ENCODE measurements around the gene GMDS. TPM values are rescaled to one million over a fixed set of nuclear protein-coding genes. Genes with fewer than 3 reads are reported as not detected.

GMDS gene
- total and polyA plus RNA-seq, 2 donors (not counting 1 experiment from before 2014, with no cell fraction given): 11.5 to 16.4 TPM

DNA sequence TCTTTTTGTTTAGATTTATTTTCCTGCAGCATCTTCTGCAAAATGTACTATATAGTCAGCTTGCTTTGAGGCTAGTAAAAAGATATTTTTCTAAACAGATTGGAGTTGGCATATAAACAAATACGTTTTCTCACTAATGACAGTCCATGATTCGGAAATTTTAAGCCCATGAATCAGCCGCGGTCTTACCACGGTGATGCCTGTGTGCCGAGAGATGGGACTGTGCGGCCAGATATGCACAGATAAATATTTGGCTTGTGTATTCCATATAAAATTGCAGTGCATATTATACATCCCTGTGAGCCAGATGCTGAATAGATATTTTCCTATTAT, 632.5 kb downstream of the GMDS start:
- Histone ChIP-seq H3K4me3 (ENCODE audit: control extremely low read depth in 1 of 5, extremely low read depth in 1 of 5, insufficient read depth in 1 of 5, low read depth in 2 of 5, low read length in 4 of 5) (no peak overlapping the region), H2AFZ (ENCODE audit: insufficient read depth, low read depth, low read length, poor library complexity, severe bottlenecking) (no peak overlapping the region), H3K79me2 (ENCODE audit: control insufficient read depth, insufficient read depth, low read length) (no peaks in the 10 kb centered on the region), H3K27me3 (replicated peaks in 1 of 4; ENCODE audit: control extremely low read depth in 1 of 4, control insufficient read depth in 3 of 4, insufficient read depth in 4 of 4, low read length in 3 of 4) (peaks cover 0 to 70% (median 49%) of the 10 kb centered on the region in 4 experiments), H3K9me3 (ENCODE audit: control extremely low read depth in 1 of 3, control insufficient read depth in 2 of 3, insufficient read depth in 1 of 3, low read length in 2 of 3) (peaks cover 0 to 42% (median 9%) of the 10 kb centered on the region in 3 donors), H3K9ac (ENCODE audit: low read length) (no peak overlapping the region), H4K20me1 (ENCODE audit: control insufficient read depth, insufficient read depth, low read length, poor library complexity, severe bottlenecking) (peaks cover 7% of the 10 kb centered on the region), H3K27ac (ENCODE audit: low read length in 2 of 2) (no peak overlapping the region), H3K4me2 (replicated peaks; ENCODE audit: low read depth, low read length, poor library complexity, severe bottlenecking) (no peak overlapping the region), H3K36me3 (replicated peaks in 1 of 2; ENCODE audit: control extremely low read depth in 1 of 2, control insufficient read depth in 1 of 2, extremely low read depth in 1 of 2, insufficient read depth in 2 of 2, low read length in 1 of 2) (no peaks in the 10 kb centered on the region), H3K4me1 (ENCODE audit: control insufficient read depth in 2 of 2, insufficient read depth in 2 of 2, low read length in 2 of 2) (peaks cover 42 to 48% of the 10 kb centered on the region in 2 donors)
- H3K4me3 Mint-ChIP-seq: no peak overlapping the region
- intact Hi-C loops (cut with micrococcal nuclease): loop anchor here (5.0 kb wide), 1 partner anchor 226 kb away; the partner anchor contains the start of gene FOXF2
- ChIA-PET POLR2A (no interaction called here), CTCF (no interaction called here)
- DNase-seq (no peak), ATAC-seq (ENCODE audit: low read depth) (no peak)
- peaks cover 27% of the 10 kb centered on the region for H3K4me1 Mint-ChIP-seq
- H3K9me3 Mint-ChIP-seq (ENCODE audit: insufficient read depth): no peaks in the 10 kb centered on the region
- WGBS (ENCODE audit: insufficient coverage): no CpG with 5 or more reads among the region's 7 CpGs
- TF ChIP-seq, protein P1, sequence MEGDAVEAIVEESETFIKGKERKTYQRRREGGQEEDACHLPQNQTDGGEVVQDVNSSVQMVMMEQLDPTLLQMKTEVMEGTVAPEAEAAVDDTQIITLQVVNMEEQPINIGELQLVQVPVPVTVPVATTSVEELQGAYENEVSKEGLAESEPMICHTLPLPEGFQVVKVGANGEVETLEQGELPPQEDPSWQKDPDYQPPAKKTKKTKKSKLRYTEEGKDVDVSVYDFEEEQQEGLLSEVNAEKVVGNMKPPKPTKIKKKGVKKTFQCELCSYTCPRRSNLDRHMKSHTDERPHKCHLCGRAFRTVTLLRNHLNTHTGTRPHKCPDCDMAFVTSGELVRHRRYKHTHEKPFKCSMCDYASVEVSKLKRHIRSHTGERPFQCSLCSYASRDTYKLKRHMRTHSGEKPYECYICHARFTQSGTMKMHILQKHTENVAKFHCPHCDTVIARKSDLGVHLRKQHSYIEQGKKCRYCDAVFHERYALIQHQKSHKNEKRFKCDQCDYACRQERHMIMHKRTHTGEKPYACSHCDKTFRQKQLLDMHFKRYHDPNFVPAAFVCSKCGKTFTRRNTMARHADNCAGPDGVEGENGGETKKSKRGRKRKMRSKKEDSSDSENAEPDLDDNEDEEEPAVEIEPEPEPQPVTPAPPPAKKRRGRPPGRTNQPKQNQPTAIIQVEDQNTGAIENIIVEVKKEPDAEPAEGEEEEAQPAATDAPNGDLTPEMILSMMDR (IDR thresholded peaks at IDR 0.05): no peak
- TF ChIP-seq EZH2 (IDR thresholded peaks at IDR 0.05; ENCODE audit: borderline replicate concordance, insufficient read depth, low read depth, low read length, poor library complexity, severe bottlenecking): peak; percentile 72
- peaks cover 53% of the 10 kb centered on the region for H3K27me3 Mint-ChIP-seq
- no peak overlapping the region for H3K27ac Mint-ChIP-seq

DNA sequence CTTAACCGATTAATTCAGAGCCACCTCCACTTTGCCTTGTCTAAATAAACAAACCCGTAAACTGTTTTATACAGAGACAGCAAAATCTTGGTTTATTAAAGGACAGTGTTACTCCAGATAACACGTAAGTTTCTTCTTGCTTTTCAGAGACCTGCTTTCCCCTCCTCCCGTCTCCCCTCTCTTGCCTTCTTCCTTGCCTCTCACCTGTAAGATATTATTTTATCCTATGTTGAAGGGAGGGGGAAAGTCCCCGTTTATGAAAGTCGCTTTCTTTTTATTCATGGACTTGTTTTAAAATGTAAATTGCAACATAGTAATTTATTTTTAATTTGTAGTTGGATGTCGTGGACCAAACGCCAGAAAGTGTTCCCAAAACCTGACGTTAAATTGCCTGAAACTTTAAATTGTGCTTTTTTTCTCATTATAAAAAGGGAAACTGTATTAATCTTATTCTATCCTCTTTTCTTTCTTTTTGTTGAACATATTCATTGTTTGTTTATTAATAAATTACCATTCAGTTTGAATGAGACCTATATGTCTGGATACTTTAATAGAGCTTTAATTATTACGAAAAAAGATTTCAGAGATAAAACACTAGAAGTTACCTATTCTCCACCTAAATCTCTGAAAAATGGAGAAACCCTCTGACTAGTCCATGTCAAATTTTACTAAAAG, 633.0 kb downstream of the GMDS start:
- peaks cover 47 to 53% of the 10 kb centered on the region in 2 donors for H3K4me1 ChIP-seq (ENCODE audit: control insufficient read depth in 2 of 2, insufficient read depth in 2 of 2, low read length in 2 of 2)
- DNase-seq (peak; percentile 55), ATAC-seq (ENCODE audit: low read depth) (no peak)
- peaks cover 0 to 70% (median 51%) of the 10 kb centered on the region in 4 experiments for H3K27me3 ChIP-seq (replicated peaks in 1 of 4; ENCODE audit: control extremely low read depth in 1 of 4, control insufficient read depth in 3 of 4, insufficient read depth in 4 of 4, low read length in 3 of 4)
- H3K4me3 ChIP-seq (ENCODE audit: control extremely low read depth in 1 of 5, extremely low read depth in 1 of 5, insufficient read depth in 1 of 5, low read depth in 2 of 5, low read length in 4 of 5): peak overlapping the region in 4 of 5 experiments; percentile 41 to 63 (median 48)
- ChIA-PET POLR2A (no interaction called here), CTCF (interaction anchor here (1.0 to 2.3 kb wide), 4 partner anchors 16 to 1022 kb away, joined by 4 to 8 read pairs (median 4); no protein-coding TSS in a partner anchor)
- H3K36me3 ChIP-seq (replicated peaks in 1 of 2; ENCODE audit: control extremely low read depth in 1 of 2, control insufficient read depth in 1 of 2, extremely low read depth in 1 of 2, insufficient read depth in 2 of 2, low read length in 1 of 2): no peaks in the 10 kb centered on the region
- H2AFZ ChIP-seq (ENCODE audit: insufficient read depth, low read depth, low read length, poor library complexity, severe bottlenecking): peak overlapping the region; percentile 58
- H3K4me3 Mint-ChIP-seq: peak overlapping the region; percentile 84
- H3K9me3 ChIP-seq (ENCODE audit: control extremely low read depth in 1 of 3, control insufficient read depth in 2 of 3, insufficient read depth in 1 of 3, low read length in 2 of 3): peaks cover 0 to 47% (median 10%) of the 10 kb centered on the region in 3 donors
- H3K9me3 Mint-ChIP-seq (ENCODE audit: insufficient read depth): no peaks in the 10 kb centered on the region
- H3K79me2 ChIP-seq (ENCODE audit: control insufficient read depth, insufficient read depth, low read length): no peaks in the 10 kb centered on the region
- H3K27me3 Mint-ChIP-seq: peaks cover 54% of the 10 kb centered on the region
- TF ChIP-seq, protein P1 (IDR thresholded peaks at IDR 0.05): no peak
- no peak for TF ChIP-seq EZH2 (IDR thresholded peaks at IDR 0.05; ENCODE audit: borderline replicate concordance, insufficient read depth, low read depth, low read length, poor library complexity, severe bottlenecking)
- peaks cover 7% of the 10 kb centered on the region for H4K20me1 ChIP-seq (ENCODE audit: control insufficient read depth, insufficient read depth, low read length, poor library complexity, severe bottlenecking)
- peak overlapping the region; percentile 84 for H3K27ac Mint-ChIP-seq
- no peak overlapping the region for H3K27ac ChIP-seq (ENCODE audit: low read length in 2 of 2)
- intact Hi-C loops (cut with micrococcal nuclease): loop anchor here (5.0 kb wide), 1 partner anchor 225 kb away; the partner anchor contains the start of gene FOXF2
- peaks cover 32% of the 10 kb centered on the region for H3K4me1 Mint-ChIP-seq
- H3K4me2 ChIP-seq (replicated peaks; ENCODE audit: low read depth, low read length, poor library complexity, severe bottlenecking): peak overlapping the region; percentile 85
- H3K9ac ChIP-seq (ENCODE audit: low read length): peak overlapping the region; percentile 65
- WGBS (ENCODE audit: insufficient coverage): 0% methylated on average over 1 of the region's 10 CpGs
